ENCODE data around the gene ACTN1.

The ACTN1 gene

GRCh38 chr14:68828698-68829097 is 150.4 kb downstream of the ACTN1 start:
- no peak for DNase-seq

- DNase-seq = no peak
Observed at GRCh38 chr14:68825729-68826128, 153.4 kb downstream of the ACTN1 start.

GRCh38 chr14:68824517-68825347 is 154.4 kb downstream of the ACTN1 start:
- DNase-seq = peak; percentile 61

- no peak for DNase-seq
Observed at GRCh38 chr14:68824207-68824516, 154.9 kb downstream of the ACTN1 start.

Data from right kidney (tissue), 1 donor.